Activated CD4-positive, CD25-positive, alpha-beta regulatory T cell treated with anti-CD3 and anti-CD28 coated beads, Interleukin-2, amount 50 U/mL, for 16 hours (primary cell): Measurements from ENCODE around the gene GINS2.

Experiments used
- DNase-seq: peaks from one replicate; pipeline ENCODE4 v3.0.0-alpha.2; 2020; ENCODE audit warnings: low read depth, low spot score

The GINS2 gene

DNA sequence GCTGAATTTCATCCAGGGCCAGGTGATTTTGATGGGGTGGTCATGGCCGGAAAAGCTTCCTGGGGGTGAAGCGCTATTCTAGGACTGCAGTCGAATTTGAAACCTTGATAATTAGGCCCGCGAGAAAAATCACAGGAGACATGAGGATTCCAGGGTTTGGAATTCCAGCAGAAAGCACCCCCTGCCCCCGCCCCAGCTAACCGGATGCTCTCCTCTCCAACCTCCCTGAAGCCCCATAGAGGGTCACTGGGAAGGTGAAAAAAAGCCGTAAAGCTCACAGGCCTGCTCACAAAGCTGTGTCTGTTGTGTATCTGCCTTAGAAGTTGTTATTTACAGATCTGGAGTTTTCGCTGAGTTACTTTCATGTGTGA, 1.2 kb upstream of the GINS2 start:
- DNase-seq, result no peak

GRCh38 chr16:85689285-85689949, 663 bp upstream of the GINS2 start:
- no peak for DNase-seq

DNA sequence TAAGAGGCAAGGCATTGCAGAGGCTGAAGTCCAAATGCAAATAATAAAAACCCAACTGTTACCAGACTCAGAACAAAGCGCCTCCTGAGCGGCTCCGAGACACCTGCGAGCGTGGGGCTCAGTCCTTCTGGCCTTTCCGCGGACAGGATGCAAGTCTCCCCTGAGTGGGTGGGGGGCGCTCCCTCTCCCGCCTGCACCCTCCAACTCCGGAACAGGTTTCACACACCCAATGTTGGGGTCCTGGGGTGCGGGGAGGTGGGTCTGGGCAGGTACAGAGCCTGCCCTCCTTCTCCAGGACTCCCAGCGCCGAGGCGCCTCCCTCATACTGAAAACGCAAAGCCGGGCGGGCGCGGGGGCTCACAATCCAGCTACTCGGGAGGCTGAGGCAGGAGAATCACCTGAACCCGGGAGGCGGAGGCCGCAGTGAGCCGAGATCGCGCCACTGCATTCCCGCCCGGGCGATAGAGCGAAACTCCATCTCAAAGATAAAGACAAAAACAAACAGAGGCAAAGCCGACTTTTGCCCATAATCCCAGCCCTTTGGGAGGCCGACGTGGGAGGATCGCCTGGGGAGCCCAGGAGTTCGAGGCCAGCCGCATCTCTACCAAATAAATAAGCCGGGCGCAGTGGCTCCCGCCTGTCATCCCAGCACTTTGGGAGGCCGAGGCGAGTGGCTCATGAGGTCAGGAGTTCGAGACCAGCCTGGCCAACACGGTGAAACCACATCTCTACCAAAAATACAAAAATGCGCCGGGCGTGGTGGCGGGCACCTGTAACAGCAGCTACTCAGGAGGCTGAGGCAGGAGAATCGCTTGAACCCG, 893 bp downstream of the GINS2 start:
- no peak for DNase-seq

- no peak for DNase-seq
These were observed 1.7 kb downstream of the GINS2 start for GRCh38 chr16:85686912-85687591.

GRCh38 chr16:85685251-85685650, 3.5 kb downstream of the GINS2 start:
- no peak for DNase-seq

DNA sequence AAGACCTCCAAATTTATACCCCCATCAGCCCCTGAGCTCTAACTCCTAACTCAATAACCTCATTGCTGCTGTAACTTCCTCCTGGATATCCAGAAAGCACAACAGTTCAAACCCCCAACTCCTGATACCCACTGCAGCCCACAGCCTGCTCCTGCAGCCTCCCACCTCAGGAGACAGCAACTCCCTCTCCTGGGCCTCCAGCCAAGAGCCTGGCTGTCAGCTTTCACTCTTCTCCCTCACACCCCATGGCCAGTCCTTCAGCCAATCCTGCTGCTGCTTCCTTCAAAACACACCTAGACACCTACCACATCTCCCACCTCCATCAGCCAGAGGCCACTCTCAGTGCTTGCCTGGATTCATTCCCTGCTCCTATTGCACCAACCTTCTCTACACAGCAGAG, 5.4 kb downstream of the GINS2 start:
- DNase-seq, result no peak

- DNase-seq, result no peak
These were observed 6.2 kb downstream of the GINS2 start for GRCh38 chr16:85682516-85682915.

DNA sequence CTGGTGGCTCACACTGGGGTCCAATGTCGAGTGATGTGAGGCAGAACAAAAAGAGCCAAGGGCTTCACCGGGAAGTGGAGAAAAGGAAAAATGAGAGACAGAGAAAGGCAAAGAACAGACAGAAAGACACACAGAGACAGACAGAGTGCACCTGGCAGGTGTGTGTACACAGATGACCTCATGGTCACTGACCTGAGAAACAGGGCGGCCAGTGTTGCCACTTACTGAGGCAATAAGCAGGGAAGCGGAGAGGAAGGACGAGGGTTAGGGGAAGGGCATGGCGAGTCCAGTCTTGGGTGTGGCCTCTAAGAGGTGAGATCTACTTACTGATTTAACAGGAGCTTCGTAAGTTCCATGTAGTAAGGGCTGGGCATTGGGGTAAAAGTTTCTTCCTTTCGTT, 7.5 kb downstream of the GINS2 start:
- no peak for DNase-seq

DNA sequence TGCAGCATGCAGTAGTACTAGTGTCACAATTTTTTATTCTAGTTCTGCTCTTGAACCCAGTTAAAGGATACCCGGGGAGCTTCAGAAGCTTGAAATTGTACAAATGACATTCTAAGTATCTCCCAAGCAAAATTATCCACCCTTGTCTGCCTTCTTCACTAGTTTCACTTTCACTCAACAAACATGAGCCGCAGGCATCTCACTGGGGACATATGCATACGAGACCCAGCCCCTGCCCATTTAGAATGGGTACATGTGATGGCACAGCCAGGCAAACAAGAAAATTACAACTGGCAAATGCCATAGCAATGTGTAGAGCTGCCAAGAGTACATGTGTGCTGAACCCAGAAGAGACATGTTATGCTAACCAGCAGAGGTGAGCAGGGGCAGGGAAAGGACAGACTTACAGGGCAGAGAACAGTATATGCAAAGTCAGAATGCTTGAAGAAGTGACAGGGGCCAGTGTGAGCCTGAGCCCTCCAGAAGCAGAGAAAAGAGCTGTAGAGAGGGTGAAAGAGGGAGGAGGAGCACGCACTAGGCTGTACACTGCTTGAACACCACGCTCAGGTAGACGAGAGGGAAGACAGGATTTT, 8.3 kb downstream of the GINS2 start:
- no peak for DNase-seq

GRCh38 chr16:85679870-85680269, 8.9 kb downstream of the GINS2 start:
- no peak for DNase-seq

DNA sequence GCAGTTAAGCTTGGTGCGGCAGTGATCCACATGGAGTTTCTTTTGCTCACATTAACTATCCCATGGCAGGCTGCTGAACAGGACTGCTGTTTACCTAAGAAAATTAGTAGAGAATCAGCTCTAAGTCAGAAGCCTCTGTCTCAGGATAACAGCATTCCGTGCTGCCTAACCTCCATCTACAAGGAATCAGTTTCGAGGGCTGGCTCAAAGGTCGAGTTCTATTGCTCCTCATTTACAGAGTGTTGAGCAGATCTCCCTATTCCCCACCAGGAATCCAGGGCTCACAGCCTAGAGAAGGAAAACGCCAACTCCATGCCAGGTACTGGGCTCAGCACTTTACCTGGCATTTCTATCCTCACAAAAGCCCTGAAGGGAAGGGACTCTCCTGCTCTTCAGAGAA, 9.9 kb downstream of the GINS2 start:
- no peak for DNase-seq

DNA sequence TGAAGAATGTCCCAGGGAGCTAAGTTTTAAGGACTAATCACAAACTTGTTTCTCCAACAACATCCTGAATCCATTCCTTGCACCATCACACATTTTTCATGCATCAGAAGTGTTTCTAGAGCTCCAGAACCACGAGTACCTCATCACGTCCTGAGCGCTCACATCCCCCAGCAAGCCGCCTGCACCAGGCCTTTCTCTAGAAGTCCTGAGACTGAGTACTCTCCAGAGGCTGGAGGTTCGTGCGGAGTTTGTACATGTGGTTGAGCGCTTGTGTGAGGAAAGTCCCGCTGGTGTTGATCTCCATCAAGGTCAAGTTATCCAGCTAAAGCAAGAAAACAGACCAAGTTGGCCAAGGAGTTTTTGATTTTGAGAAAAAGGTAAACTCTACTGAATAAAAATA, 10.7 kb downstream of the GINS2 start:
- DNase-seq, result no peak

- no peak for DNase-seq
These were observed 11.3 kb downstream of the GINS2 start for GRCh38 chr16:85677383-85677967.

- no peak for DNase-seq
These were observed 12.3 kb downstream of the GINS2 start for GRCh38 chr16:85676466-85676865.

DNA sequence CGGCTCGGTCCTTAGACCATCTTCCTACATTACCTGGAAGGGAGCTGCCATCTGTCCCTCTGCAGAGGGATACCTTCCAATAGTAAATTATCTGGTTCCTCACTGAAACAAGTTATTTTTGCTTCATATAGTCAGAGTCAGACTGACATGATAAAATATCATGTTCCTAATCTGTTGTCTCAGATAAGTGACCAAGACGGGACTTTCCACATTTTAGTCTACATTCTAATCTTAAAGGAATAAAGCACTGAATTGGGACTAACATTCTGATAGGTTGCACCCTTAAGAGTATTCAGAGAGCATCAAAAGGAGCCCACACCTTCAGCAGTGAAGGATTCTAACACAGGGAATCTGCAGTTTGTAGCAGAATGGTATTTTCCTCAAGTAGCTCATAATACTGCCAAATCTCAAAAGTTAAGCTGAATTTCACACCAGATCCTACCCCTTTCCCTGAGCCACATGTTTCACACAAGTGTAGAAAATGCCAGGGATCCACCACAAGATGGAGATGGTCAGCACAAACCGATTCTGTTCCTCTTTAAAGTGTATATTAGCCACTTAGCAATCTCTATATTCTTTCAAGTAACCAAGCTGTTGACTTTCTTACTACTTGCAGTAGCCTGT, 13.4 kb downstream of the GINS2 start:
- no peak for DNase-seq

GRCh38 chr16:85674828-85675227, 13.9 kb downstream of the GINS2 start:
- no peak for DNase-seq

GRCh38 chr16:85674418-85674755, 14.4 kb downstream of the GINS2 start:
- no peak for DNase-seq

DNA sequence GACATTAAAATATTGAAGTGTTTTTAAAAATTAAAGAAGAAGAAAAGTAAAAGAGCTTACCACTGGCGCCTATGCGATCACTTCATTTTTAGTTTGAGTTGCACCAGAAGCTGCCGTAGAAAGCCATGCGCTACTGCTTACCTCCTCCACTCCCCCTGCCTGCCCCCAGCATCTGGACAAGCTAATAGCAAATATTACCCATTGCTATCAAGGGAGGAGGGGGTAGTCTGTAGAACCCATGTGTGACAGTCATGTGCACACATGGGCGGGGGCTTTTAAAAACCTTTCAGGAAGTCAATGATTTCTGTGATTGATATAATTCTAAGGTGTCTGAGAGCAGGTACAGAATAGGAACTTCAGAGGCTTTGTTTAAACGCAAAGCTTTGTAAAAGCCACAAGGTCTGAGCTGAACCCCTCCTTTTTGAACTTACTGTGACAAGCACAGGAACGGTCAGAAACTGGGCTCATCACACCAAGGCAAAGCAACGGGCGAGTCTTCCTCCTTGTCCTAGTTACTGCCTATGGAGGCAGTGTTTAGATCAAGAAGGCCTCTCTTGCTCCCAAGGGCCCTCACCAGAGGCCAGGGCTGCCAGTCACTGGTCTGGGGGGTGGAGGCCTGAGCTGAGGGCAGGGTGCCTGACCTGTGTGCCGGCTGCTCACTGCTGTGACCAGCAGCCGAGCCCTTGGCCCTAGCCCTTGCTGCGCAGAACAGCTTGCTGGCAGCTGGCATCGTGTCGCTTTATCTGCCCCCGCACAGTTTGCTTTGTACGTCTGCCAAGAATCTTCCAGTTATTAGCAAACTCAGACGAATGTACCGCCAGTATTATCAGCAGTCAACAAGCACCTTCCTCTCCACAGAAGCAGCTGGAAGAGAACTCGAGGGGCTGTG, 15.0 kb downstream of the GINS2 start:
- no peak for DNase-seq

DNA sequence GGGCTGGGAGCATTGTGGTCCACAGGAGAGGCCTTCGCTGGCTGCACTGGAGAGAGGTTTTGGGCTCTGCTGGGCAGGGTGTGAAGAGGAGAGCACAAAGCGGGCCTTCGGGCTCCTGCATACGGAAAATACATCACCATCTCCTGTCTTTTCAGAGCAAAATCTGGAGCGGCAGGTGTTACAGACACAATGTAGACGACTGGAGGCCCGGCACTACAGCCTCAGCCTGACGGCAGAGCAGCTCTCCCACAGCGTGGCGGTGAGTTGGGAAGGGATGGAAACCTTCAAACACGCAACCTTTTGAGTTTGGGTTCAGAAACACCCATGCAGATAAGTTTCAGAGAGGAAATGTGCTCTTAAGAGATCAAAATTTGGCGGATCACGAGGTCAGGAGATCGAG, 17.9 kb downstream of the GINS2 start:
- no peak for DNase-seq

GRCh38 chr16:85668676-85669424, 19.9 kb downstream of the GINS2 start:
- no peak for DNase-seq
